Uterus (tissue), 2 donors: ENCODE measurements around the gene OTOGL.

ENCODE experiments used
- CTCF ChIP-seq, 4 experiments: fragments of 200-600 bp in 2 of 4; fragments of 450-650 bp in 2 of 4; sonication (generic) in 2 of 4; IDR thresholded peaks; one replicate each; pipeline ENCODE4 v1.5.1; 2016 to 2019; ENCODE audit warnings: antibody characterized with exemption in 4 of 4, mild to moderate bottlenecking in 2 of 4, moderate library complexity in 1 of 4
- POLR2A ChIP-seq, 2 donors: fragments of 450-650 bp; IDR thresholded peaks; one replicate each; pipeline ENCODE4 v1.6.1; 2016; ENCODE audit warnings: antibody characterized with exemption in 2 of 2, mild to moderate bottlenecking in 1 of 2, moderate library complexity in 1 of 2

GRCh38 chr12:80261403-80261802, 162.1 kb downstream of the OTOGL start:
- TF ChIP-seq POLR2A (IDR thresholded peaks at IDR 0.05) = no peak
- TF ChIP-seq CTCF (IDR thresholded peaks at IDR 0.05) = no peak
